Measurements from ENCODE around the gene OR10A4.

The OR10A4 gene

GRCh38 chr11:6888830-6889229 is 12.4 kb downstream of the OR10A4 start:
- H3K4me1 Mint-ChIP-seq, result no peaks in the 10 kb centered on the region

GRCh38 chr11:6889835-6890234 is 13.4 kb downstream of the OR10A4 start:
- Mint-ChIP-seq H3K4me3 (no peak overlapping the region), H3K9me3 (no peaks in the 10 kb centered on the region), H3K27me3 (ENCODE audit: low read depth) (no peaks in the 10 kb centered on the region), H3K4me1 (no peaks in the 10 kb centered on the region), H3K36me3 (ENCODE audit: low read depth) (no peaks in the 10 kb centered on the region), H3K27ac (no peak overlapping the region)
- no peak for TF ChIP-seq CTCF (IDR thresholded peaks at IDR 0.05; ENCODE audit: unreplicated experiment in 3 of 3)

More at GRCh38 chr11:6888830-6889229, 12.4 kb downstream of the OR10A4 start:
- H3K36me3 Mint-ChIP-seq (ENCODE audit: low read depth), result no peaks in the 10 kb centered on the region
- no peak for TF ChIP-seq CTCF (IDR thresholded peaks at IDR 0.05; ENCODE audit: unreplicated experiment in 3 of 3)
- no peak overlapping the region for H3K4me3 Mint-ChIP-seq
- no peak overlapping the region for H3K27ac Mint-ChIP-seq
- no peaks in the 10 kb centered on the region for H3K27me3 Mint-ChIP-seq (ENCODE audit: low read depth)
- no peaks in the 10 kb centered on the region for H3K9me3 Mint-ChIP-seq

- H3K27ac Mint-ChIP-seq, result no peak within 1 kb of the TSS
- H3K27me3 Mint-ChIP-seq (ENCODE audit: low read depth), result no peaks in the 10 kb centered on the region
- no peak within 1 kb of the TSS for H3K4me3 Mint-ChIP-seq
- H3K9me3 Mint-ChIP-seq, result no peaks in the 10 kb centered on the region
- H3K4me1 Mint-ChIP-seq, result no peaks in the 10 kb centered on the region
- H3K36me3 Mint-ChIP-seq (ENCODE audit: low read depth), result no peaks in the 10 kb centered on the region
- no peak for TF ChIP-seq CTCF (IDR thresholded peaks at IDR 0.05; ENCODE audit: unreplicated experiment in 3 of 3)
Observed at GRCh38 chr11:6892400-6892799, 16.0 kb downstream of the OR10A4 start, which contains the start of gene OR2D2. Gene OR2D2, minus strand, starts transcription at chr11:6892500. Its CDS starts 0 bp downstream, at chr11:6892500.

GRCh38 chr11:6894097-6894496 is 17.7 kb downstream of the OR10A4 start:
- TF ChIP-seq CTCF (IDR thresholded peaks at IDR 0.05; ENCODE audit: unreplicated experiment in 3 of 3), result no peak
- Mint-ChIP-seq H3K9me3 (no peaks in the 10 kb centered on the region), H3K36me3 (ENCODE audit: low read depth) (no peaks in the 10 kb centered on the region), H3K4me3 (no peak overlapping the region), H3K27ac (no peak overlapping the region), H3K4me1 (no peaks in the 10 kb centered on the region), H3K27me3 (ENCODE audit: low read depth) (peaks cover 4% of the 10 kb centered on the region)

GRCh38 chr11:6895010-6895409 is 18.6 kb downstream of the OR10A4 start:
- Mint-ChIP-seq H3K4me1 (no peaks in the 10 kb centered on the region), H3K27ac (no peak overlapping the region), H3K36me3 (ENCODE audit: low read depth) (no peaks in the 10 kb centered on the region), H3K4me3 (no peak overlapping the region), H3K27me3 (ENCODE audit: low read depth) (peaks cover 4% of the 10 kb centered on the region), H3K9me3 (no peaks in the 10 kb centered on the region)
- TF ChIP-seq CTCF (IDR thresholded peaks at IDR 0.05; ENCODE audit: unreplicated experiment in 3 of 3), result no peak

GRCh38 chr11:6898911-6899310 is 22.5 kb downstream of the OR10A4 start:
- no peak overlapping the region for H3K4me3 Mint-ChIP-seq

More at GRCh38 chr11:6898911-6899310, 22.5 kb downstream of the OR10A4 start:
- H3K27me3 Mint-ChIP-seq (ENCODE audit: low read depth), result peaks cover 4% of the 10 kb centered on the region
- TF ChIP-seq CTCF (IDR thresholded peaks at IDR 0.05; ENCODE audit: unreplicated experiment in 3 of 3), result no peak
- no peaks in the 10 kb centered on the region for H3K4me1 Mint-ChIP-seq
- no peak overlapping the region for H3K27ac Mint-ChIP-seq
- no peaks in the 10 kb centered on the region for H3K36me3 Mint-ChIP-seq (ENCODE audit: low read depth)
- no peaks in the 10 kb centered on the region for H3K9me3 Mint-ChIP-seq
